ENCODE data around the gene HCRT.
"Not testable (repeated sequence)": the region's sequence is repeated elsewhere in the genome, so short reads cannot be mapped to it uniquely, and the experiment has no call there.

HCRT gene

GRCh38 chr17:42197564-42198156 lies 12.4 kb upstream of the HCRT start:
- no peak for DNase-seq

GRCh38 chr17:42193969-42194899 lies 9.0 kb upstream of the HCRT start, which contains the start of gene GHDC:
TSS of gene GHDC (minus strand) at chr17:42194494. CDS start at chr17:42193581, 913 bp downstream.
- DNase-seq, result peak; percentile 64

GRCh38 chr17:42193216-42193968 lies 8.1 kb upstream of the HCRT start:
- DNase-seq, result no peak

- no peak for DNase-seq
Observed at GRCh38 chr17:42192189-42193126, 7.2 kb upstream of the HCRT start.

GRCh38 chr17:42191275-42191608 lies 6.0 kb upstream of the HCRT start:
- no peak for DNase-seq

GRCh38 chr17:42190491-42191274 lies 5.4 kb upstream of the HCRT start:
- DNase-seq, result no peak

GRCh38 chr17:42189651-42189965 lies 4.4 kb upstream of the HCRT start:
- DNase-seq, result no peak

- no peak for DNase-seq
Observed at GRCh38 chr17:42188749-42189650, 3.7 kb upstream of the HCRT start.

GRCh38 chr17:42187833-42188232 lies 2.6 kb upstream of the HCRT start:
- DNase-seq, result no peak

- DNase-seq, result not testable (repeated sequence)
Observed at GRCh38 chr17:42186191-42186590, 939 bp upstream of the HCRT start.

GRCh38 chr17:42185621-42185930 lies 324 bp upstream of the HCRT start:
- DNase-seq, result no peak

- DNase-seq, result peak; percentile 8
Observed at GRCh38 chr17:42183741-42184711, 1.2 kb downstream of the HCRT start.

- no peak for DNase-seq
Observed at GRCh38 chr17:42182927-42183734, 2.1 kb downstream of the HCRT start.

GRCh38 chr17:42181851-42182207 lies 3.4 kb downstream of the HCRT start:
- no peak for DNase-seq

- DNase-seq, result peak; percentile 24
Observed at GRCh38 chr17:42180922-42181850, 4.1 kb downstream of the HCRT start, which contains the start of gene KCNH4. TSS of gene KCNH4 (minus strand) at chr17:42181142. CDS start at chr17:42180945, 197 bp downstream.

GRCh38 chr17:42180411-42180921 lies 4.8 kb downstream of the HCRT start:
- DNase-seq, result no peak

- no peak for DNase-seq
Observed at GRCh38 chr17:42179911-42180410, 5.3 kb downstream of the HCRT start.
